Measurements from ENCODE around the gene TSPYL2. TPM values are rescaled to one million over a fixed set of nuclear protein-coding genes. Genes with fewer than 3 reads are reported as not detected.

The TSPYL2 gene
- total RNA-seq, 4 donors from 2014 or later: 142 to 210 (median 180) TPM

GRCh38 chrX:53073115-53073586, 9.0 kb upstream of the TSPYL2 start:
- 51 to 58% methylated on average over 2 to 6 of the region's 6 CpGs for WGBS, 2 donors
- peak overlapping the region; percentile 71 to 91 (median 83) for H3K27ac ChIP-seq
- TF ChIP-seq POLR2A (IDR thresholded peaks at IDR 0.05) (peak in 1 of 2 donors; percentile 10), CTCF (IDR thresholded peaks at IDR 0.05) (no peak), EP300 (IDR thresholded peaks at IDR 0.05) (no peak)
- H3K4me1 ChIP-seq: peaks cover 0 to 16% (median 0%) of the 10 kb centered on the region in 4 donors
- H3K27me3 ChIP-seq: peaks cover 0 to 17% of the 10 kb centered on the region in 2 donors
- DNase-seq (ENCODE audit: low spot score in 2 of 2): no peak
- no peaks in the 10 kb centered on the region for H3K9me3 ChIP-seq
- H3K4me3 ChIP-seq: no peak overlapping the region
- peaks cover 0 to 8% (median 0%) of the 10 kb centered on the region in 3 donors for H3K36me3 ChIP-seq

- H3K27ac ChIP-seq: no peak overlapping the region
- no peaks in the 10 kb centered on the region for H3K9me3 ChIP-seq
- peaks cover 0 to 17% of the 10 kb centered on the region in 2 donors for H3K27me3 ChIP-seq
- no peak overlapping the region for H3K4me3 ChIP-seq
- no peak for DNase-seq (ENCODE audit: low spot score in 2 of 2)
- WGBS, 2 donors: 84 to 87% methylated on average over 7 of the region's 7 CpGs
- TF ChIP-seq EP300 (IDR thresholded peaks at IDR 0.05): no peak
- TF ChIP-seq POLR2A (IDR thresholded peaks at IDR 0.05): no peak
- no peak for TF ChIP-seq CTCF (IDR thresholded peaks at IDR 0.05)
- H3K4me1 ChIP-seq: peaks cover 0 to 16% (median 0%) of the 10 kb centered on the region in 4 donors
- H3K36me3 ChIP-seq: peaks cover 0 to 8% (median 0%) of the 10 kb centered on the region in 3 donors
Observed at GRCh38 chrX:53075011-53075410, 7.2 kb upstream of the TSPYL2 start.

GRCh38 chrX:53076671-53077070, 5.5 kb upstream of the TSPYL2 start:
- H3K4me1 ChIP-seq: peaks cover 0 to 16% (median 0%) of the 10 kb centered on the region in 4 donors
- no peak overlapping the region for H3K4me3 ChIP-seq
- DNase-seq (ENCODE audit: low spot score in 2 of 2): no peak
- H3K9me3 ChIP-seq: no peaks in the 10 kb centered on the region
- H3K36me3 ChIP-seq: peaks cover 0 to 8% (median 0%) of the 10 kb centered on the region in 3 donors
- 95% methylated on average over 15 to 21 of the region's 21 CpGs for WGBS, 2 donors
- no peak overlapping the region for H3K27ac ChIP-seq
- peaks cover 0 to 5% of the 10 kb centered on the region in 2 donors for H3K27me3 ChIP-seq
- no peak for TF ChIP-seq EP300 (IDR thresholded peaks at IDR 0.05)
- TF ChIP-seq CTCF (IDR thresholded peaks at IDR 0.05): no peak
- TF ChIP-seq POLR2A (IDR thresholded peaks at IDR 0.05): no peak

- WGBS, 2 donors: 84 to 97% methylated on average over 13 to 23 of the region's 27 CpGs
- no peak for TF ChIP-seq EP300 (IDR thresholded peaks at IDR 0.05)
- no peak for TF ChIP-seq CTCF (IDR thresholded peaks at IDR 0.05)
- TF ChIP-seq POLR2A (IDR thresholded peaks at IDR 0.05): no peak
- peaks cover 0 to 9% (median 0%) of the 10 kb centered on the region in 4 donors for H3K4me1 ChIP-seq
- DNase-seq (ENCODE audit: low spot score in 2 of 2): no peak
- no peak overlapping the region for H3K4me3 ChIP-seq
- H3K9me3 ChIP-seq: no peaks in the 10 kb centered on the region
- peaks cover 0 to 8% (median 0%) of the 10 kb centered on the region in 3 donors for H3K36me3 ChIP-seq
- H3K27me3 ChIP-seq: no peaks in the 10 kb centered on the region
- H3K27ac ChIP-seq: no peak overlapping the region
Observed at GRCh38 chrX:53077207-53078197, 4.7 kb upstream of the TSPYL2 start.

GRCh38 chrX:53078943-53079342, 3.2 kb upstream of the TSPYL2 start:
- no peak for DNase-seq (ENCODE audit: low spot score in 2 of 2)
- peak overlapping the region in 1 of 4 donors; percentile 98 for H3K27ac ChIP-seq
- no peak overlapping the region for H3K4me3 ChIP-seq
- H3K27me3 ChIP-seq: peaks cover 0 to 8% of the 10 kb centered on the region in 2 donors
- H3K36me3 ChIP-seq: peaks cover 0 to 8% (median 0%) of the 10 kb centered on the region in 3 donors
- no peak for TF ChIP-seq EP300 (IDR thresholded peaks at IDR 0.05)
- TF ChIP-seq CTCF (IDR thresholded peaks at IDR 0.05): no peak
- no peak for TF ChIP-seq POLR2A (IDR thresholded peaks at IDR 0.05)
- H3K9me3 ChIP-seq: no peaks in the 10 kb centered on the region
- 85% methylated on average over 1 of the region's 1 CpG; no CpG with 5 or more reads in 1 of the 2 donors for WGBS, 2 donors
- H3K4me1 ChIP-seq: peaks cover 0 to 1% (median 0%) of the 10 kb centered on the region in 4 donors
